GM20431 (cell line): ENCODE measurements around the gene HTRA3.

Experiments used
- in situ Hi-C: fragments of 300-500 bp; cut with MseI, MboI; formaldehyde crosslinking; loops from one replicate; pipeline ENCODE4 v1.15.0; 2020; ENCODE audit warnings: low sequenced_read_pairs; ENCODE audit not compliant: unreplicated experiment

HTRA3 gene

DNA sequence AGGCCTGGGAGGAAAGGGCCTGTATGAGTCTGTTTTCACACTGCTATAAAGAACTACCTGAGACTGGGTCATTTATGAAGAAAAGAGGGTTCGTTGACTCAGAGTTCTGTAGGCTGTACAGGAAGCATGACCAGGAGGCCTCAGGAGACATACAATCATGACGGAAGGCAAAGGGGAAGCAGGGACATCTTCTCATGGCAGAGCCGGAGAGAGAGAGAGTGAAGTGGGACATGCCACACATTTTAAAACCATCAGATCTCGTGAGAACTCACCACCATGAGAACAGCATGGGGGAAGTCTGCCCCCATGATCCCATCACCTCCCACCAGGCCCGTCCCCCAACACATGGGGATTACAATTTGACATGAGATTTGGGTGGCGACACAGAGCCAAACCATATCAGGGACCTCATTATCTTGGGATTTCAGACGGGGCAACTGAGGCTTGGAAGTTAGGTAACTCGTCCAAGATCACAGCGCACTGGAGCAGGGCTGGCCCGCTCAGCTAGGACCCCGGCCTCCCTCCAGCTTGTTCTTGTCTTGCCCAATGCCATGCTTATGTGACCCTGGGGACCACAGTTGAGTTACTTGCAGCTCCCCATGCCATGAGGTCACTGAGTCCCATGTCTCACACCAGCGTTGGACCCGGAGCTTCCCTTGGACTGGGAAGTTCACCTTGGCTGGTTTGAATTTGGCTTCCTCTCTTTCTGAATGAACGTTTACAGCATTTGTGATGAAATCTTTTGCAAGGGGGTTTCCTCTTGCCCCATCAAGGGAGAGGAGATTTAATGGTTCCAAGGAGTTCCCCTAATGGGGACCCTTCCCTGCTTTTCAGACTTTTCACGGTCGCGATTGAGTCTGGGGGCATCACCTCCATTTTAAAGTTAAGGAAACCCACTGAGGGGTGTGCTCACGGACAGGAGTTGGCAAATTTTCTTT is 18.1 kb downstream of the HTRA3 start:
- in situ Hi-C loops, result no loop called here

- in situ Hi-C loops, result no loop called here
These were observed 19.7 kb downstream of the HTRA3 start for GRCh38 chr4:8289151-8289750.

GRCh38 chr4:8289956-8290700 is 20.6 kb downstream of the HTRA3 start:
- in situ Hi-C loops, result no loop called here

GRCh38 chr4:8290701-8290970 is 21.1 kb downstream of the HTRA3 start:
- in situ Hi-C loops, result no loop called here

DNA sequence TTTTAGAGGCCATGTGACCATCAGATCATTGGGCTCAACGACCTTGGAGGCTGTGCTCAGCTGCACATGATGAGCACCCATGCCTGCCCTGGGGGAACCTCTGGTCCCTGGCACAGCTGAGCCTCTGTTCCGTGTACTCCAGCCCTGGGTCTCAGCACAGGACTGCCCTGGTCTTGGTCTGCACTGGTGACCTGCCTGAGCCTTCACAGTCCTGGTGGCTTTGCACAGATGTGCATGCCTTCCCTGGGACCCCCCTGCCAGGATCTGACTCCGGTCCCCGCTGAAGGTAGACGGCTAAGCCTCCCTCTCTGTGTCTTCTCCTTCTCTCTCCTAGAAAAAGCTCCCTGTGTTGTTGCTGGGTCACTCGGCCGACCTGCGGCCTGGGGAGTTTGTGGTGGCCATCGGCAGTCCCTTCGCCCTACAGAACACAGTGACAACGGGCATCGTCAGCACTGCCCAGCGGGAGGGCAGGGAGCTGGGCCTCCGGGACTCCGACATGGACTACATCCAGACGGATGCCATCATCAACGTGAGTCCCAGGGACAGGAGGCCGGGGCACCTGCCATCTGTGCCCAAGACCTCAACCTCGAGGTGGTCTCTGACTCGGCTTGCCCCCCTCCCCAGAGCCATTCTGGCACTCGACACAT is 21.6 kb downstream of the HTRA3 start:
- in situ Hi-C loops, result no loop called here

DNA sequence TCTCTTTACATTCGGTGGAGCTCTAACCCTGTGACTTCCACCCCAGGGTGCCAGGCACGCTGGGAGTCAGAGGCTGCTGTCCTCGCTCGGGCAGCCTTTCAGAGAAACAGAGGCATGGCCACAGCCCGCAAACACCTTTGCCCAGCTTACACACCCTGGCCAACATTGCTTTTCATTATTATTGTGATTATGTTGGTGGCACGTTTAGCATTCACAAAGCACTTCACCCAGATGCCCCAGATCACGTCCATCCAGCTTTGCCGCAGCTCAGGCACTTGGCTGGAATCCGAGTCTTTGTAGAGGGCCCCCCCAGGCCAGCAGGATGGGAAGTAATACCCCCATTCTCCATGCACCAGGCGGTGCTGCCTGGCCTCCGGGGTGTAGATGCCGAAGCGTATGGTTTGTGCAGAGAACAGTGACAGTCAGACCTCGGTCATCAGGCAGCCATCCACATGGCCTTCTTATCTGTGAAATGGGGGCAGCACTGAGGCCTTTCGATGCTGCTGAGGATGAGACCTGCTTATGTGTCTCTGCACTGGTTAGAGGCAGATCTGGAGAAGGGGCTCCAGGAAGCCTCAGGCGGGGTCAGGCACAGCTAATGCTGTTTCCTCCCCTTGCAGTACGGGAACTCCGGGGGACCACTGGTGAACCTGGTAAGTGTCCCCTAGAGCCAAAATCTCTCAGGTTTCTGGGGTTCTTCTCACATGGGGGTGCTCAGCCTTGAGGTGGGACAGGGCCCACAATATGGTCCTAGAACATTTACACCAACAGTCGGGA is 22.3 kb downstream of the HTRA3 start:
- in situ Hi-C loops, result no loop called here

DNA sequence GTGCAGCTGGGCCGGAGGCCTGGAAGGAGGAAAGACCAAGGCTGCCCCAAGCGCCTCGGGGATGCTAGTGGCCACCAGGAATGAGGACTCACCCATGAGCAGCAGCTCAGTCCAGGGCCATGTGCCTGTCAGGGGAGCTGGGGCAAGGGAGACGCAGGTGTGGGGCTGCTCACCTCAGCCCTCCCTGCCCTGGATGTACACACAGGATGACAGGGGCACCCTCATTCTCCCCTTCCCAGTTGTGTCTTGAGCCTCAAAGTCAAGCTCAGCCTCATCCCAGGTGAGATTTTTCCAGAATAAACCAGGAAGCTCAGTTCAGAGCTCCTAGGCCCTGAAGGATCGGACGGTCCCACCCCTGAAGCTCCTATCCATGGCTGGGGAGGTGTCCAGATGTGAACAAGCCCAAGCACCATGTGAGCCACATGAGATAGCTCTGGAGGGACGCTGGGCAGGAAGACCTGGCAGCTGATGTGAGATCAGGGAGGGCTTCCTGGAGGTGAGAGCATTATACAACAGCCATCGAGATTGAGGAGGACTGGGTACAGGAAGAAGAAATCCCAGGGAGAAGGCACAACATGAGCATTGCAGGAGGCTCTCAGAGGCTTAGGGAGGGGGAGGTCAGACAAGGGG is 23.0 kb downstream of the HTRA3 start:
- in situ Hi-C loops, result no loop called here

GRCh38 chr4:8293131-8293975 is 23.8 kb downstream of the HTRA3 start:
- in situ Hi-C loops, result no loop called here

DNA sequence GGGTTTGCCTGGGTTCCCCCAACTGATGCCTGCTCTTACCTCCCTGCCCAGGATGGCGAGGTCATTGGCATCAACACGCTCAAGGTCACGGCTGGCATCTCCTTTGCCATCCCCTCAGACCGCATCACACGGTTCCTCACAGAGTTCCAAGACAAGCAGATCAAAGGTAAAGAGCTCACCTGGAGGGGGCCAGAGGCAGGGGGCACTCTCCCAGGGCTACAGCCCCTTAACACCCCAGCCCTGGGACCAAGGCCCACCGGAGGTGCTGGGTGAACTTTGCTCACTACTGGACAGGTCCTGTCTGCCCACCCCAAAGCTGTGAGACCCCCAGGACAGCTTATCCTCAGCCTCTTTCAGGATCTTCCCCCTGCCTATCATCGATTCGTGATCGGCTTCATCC is 24.5 kb downstream of the HTRA3 start:
- in situ Hi-C loops, result no loop called here

DNA sequence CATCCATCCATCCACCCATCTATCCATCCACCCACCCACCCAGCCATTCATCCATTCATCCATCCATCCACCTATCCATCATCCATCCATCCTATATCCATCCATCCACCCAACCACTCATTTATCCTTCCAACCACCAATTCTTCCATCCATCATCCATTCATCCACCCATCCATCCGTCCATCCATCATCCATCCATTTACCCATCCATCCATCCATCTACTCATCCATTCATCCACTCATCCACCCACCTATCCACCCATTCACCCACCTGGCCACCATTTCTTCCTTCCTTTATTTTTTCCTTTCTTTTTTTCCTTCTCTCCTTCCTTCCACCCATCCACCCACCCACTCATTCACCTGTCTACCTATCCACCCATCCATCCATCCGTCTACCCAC is 25.2 kb downstream of the HTRA3 start:
- in situ Hi-C loops, result no loop called here

GRCh38 chr4:8295471-8295870 is 25.9 kb downstream of the HTRA3 start:
- in situ Hi-C loops, result no loop called here

DNA sequence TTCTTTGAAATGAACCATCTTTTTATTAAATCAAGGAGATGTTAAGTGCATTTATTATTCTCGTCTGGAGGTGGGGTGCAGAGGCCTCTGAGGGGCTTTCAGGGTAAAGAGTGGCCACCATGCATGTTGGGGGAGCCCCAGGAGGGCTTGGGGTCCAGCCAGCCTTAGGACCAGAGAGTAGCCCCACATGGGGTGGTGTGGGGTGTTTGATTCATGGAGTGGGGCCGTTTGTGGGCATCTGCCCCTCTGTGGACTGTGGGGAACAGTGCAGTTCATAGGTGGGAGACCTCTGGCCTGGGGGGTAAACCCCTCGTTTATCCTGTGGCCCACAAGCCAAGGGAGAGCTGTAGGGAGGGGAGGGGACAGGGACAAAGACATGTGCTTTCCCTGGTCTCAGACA is 26.9 kb downstream of the HTRA3 start:
- in situ Hi-C loops, result no loop called here

DNA sequence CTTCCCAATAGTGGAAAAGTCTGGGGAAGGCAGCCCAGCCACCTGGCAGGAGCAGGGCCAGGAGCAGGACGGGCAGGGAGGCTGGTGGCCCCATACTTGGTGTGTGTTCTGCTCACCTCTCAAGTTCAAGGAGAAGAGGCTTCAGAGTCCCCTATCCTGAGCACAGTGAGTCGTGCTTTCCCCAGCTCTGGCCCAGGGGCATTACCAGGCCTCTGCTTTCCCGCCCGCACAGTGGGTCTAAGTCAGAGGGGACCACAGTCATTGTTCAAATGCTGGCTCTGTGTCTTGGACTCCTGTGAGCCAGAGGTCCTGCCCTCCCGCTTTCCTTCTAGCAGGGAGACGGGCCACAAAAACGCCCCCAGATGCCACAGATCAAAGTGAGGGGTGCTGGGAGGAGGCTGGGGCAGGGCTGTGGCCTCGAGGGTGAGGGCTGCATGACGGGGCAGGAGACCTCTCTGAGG is 27.6 kb downstream of the HTRA3 start:
- in situ Hi-C loops, result no loop called here

- in situ Hi-C loops, result no loop called here
These were observed 28.3 kb downstream of the HTRA3 start for GRCh38 chr4:8297691-8298485.

DNA sequence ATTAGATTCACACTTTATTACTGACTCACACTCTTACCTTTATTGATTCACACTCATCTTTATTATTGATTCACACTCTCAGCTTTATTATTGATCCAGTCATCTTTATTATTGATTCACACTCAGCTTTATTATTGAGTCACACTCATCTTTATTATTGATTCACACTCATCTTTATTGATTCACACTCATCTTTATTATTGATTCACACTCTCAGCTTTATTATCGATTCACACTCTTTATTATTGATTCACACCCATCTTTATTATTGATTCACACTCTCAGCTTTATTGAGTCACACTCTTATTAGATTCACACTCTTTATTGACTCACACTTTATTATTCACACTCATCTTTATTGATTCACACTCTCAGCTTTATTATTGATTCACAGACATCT is 31.3 kb downstream of the HTRA3 start:
- in situ Hi-C loops, result no loop called here

DNA sequence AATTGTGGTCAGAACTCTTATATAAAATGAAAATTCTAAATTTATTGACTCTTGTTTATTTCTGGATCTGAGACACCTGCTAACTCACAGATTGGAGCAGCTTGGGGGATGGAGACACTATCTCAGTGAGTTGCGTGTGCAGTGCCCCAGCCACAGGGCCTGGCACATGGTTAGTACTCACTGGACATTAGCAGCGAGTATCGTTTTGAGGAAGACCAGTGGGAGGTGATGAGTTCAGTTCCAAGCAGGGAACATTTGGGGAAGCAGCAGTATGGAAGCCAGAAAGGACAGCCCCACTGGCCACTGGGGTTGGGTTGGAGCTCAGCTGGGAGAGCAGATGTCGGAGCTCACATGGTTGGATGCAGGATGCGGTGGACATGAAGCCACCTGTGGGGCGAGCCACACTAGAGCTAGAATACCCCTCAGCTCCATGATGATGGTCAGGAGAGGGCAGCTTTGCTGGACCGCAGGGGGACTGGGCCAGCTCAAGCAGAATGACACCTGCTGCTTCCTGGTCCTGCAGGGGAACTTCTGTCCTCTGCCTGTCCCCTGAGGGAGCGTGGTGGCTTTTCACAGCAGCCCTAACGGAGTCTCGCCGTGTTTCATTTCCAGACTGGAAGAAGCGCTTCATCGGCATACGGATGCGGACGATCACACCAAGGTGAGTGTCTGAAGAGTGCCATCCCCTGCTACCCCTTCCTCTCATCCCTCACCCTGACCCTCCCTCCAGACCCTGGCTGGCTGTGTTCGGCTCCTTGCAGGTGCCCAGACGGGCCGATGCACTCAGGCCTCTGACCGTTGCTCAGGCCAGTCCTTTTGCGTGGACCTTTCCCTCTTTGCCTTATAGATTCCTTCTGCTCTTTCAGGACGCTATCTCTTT is 32.5 kb downstream of the HTRA3 start:
- in situ Hi-C loops, result no loop called here

- in situ Hi-C loops, result no loop called here
These were observed 33.5 kb downstream of the HTRA3 start for GRCh38 chr4:8303081-8303480.
